IMR-90 (cell line): ENCODE data around the gene CELA2B.

ENCODE experiments used
- CTCF ChIP-seq: conservative IDR thresholded peaks from 2 replicates; pipeline ENCODE4 v1.5.1; 2012; ENCODE audit warnings: mild to moderate bottlenecking, low read depth, low read length, improper control_type of control experiment
- POLR2A ChIP-seq: IDR thresholded peaks from 2 replicates; pipeline ENCODE4 v1.6.1; 2012; ENCODE audit warnings: mild to moderate bottlenecking, low read depth, low read length

GRCh38 chr1:15489052-15489736 is 13.3 kb downstream of the CELA2B start:
- TF ChIP-seq CTCF (no peak), POLR2A (no peak)
